Limb (tissue), 2 donors: Measurements from ENCODE around the gene CRYBG2.

Experiments used
- DNase-seq, 2 donors: peaks; one replicate each; pipeline ENCODE4 v3.0.0-alpha.2; 2016; ENCODE audit errors: extremely low spot score in 2 of 2

CRYBG2 gene

DNA sequence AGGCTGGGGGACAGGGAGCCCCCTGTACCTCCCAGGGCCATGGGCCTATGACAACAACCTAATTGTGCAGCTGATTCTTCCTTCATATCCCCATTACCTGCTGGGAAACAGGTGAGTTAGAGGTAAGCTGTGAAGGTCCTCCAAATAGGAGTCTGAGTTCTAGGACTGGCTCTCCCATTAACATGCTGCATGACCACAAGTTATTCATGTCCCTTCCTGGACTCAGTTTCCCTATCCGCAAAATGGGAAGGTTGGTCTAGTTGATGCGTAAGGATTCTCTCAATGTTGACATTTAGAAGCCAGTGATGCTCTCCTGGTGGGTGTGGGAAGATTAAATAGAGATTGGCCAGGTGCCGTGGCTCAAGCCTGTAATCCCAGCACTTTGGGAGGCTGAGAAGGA is 14.6 kb upstream of the CRYBG2 start:
- no peak for DNase-seq

DNA sequence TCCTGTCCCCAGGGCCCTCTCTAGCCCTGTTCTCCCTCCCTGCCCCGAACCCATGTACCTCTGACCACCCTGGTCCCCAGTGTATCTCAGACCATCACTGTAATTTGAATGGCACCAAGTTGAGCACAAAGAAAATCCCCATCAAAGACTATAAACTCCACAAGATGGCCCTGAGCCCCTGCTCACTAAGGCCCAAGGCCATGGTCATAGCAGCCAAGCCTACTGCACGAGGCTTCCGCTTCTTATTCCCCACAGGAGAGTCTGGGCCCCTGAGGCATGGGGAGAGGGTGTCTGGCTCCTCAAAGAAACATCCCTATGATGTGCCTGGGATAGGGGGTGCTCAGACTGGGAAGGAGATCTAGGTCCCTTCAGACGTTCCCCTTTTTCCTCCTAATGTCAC is 14.1 kb upstream of the CRYBG2 start:
- DNase-seq, result no peak

DNA sequence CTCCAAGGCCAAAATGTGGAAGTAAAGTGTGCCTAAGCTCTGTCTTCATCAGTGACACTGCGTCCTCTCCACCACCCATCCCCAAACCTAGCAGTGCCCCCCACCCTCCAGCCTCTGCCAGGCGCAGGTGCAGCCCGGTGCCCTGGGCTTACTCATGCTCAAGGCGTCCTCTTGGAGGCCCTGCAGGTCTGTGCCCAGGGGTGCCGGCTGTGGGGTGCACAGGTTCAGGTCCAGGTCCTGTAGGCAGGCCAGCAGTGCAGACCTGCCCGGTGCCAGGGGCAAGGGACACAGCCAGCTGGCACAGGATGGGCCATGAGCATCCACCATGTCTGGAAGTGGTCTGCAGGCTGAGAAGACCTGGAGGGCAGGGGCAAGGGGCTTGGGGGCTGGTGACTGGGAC is 13.5 kb upstream of the CRYBG2 start:
- no peak for DNase-seq

DNA sequence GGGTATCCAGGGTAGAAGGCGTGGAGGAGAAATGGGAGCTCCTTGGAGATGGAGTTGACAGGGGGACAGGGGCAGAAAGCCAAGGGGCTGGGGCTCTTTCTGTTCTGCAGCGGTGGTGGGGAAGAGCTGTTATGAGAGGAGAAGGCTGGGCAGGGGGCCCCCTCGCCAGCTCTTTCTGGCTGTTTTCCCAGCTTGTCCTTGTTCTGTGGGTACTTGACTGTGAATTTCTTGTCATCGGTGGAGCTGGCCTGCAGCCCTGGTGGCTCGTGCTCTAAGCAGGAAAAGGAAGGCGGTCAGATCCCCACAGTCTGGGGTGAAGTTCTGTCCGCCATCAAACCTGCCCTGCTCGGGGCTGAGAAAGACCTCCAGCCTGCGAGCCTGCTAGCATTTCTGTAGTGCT is 11.0 kb upstream of the CRYBG2 start:
- no peak for DNase-seq

DNA sequence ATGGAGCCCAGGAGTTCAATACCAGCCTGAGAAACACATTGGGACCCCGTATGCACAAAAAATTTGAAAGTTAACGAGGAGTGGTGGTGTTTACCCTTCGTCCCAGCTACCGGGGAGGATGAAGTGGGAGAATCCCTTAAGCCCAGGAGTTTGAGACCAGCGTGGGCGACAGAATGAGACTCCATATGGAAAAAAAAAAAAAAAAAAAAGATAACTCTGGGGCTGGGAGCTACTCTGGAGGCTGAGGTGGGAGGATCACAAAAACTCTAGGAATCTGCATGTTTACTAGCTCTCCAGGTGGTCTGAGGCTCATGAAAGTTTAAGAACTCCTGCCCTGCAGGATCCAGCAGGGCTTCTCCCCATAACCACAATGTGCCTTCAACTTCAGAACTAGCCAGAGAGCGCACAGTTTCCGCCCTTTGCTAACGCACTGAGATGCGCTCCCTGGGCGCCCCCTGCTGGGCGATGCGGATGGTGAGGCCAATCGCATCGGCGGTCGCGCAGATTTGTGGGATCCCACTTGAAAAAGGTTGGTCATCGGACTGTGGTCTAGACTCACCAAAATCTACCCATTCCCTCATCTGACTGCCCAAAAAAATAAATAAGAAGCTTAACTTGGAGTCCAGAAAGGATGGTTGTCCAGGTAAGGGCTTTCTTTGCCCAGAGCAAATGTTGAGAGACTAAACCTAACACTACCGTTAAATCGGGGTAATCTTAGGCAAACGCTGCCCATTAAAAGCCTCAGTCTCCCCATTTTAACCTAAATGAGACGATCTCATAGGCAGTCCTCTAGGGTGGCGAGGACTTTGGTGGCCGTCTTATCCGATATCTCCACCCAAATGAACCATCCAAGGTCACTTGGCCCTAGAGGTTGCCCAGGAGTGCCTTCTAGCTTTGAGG is 9.9 kb upstream of the CRYBG2 start:
- DNase-seq, result peak; percentile 40 to 84

DNA sequence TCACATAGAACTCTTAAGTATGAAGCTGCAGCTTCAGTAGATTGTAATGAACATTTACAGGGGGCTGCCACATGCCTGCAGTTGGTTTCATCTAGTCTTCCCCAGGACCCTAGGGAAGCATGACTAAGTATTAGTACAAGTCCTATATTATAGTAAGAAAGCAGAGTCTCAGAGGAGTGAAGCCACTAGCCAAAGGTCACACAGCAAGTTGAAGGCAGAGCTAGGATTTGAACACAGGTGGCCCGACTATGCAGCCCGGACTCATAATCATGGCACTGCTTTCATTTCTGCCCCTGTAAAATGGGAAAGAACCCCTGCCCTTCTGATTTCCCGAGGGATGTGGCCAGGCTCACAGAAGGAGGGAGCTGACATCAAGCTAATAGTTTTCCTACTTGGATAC is 8.4 kb upstream of the CRYBG2 start:
- DNase-seq, result no peak

DNA sequence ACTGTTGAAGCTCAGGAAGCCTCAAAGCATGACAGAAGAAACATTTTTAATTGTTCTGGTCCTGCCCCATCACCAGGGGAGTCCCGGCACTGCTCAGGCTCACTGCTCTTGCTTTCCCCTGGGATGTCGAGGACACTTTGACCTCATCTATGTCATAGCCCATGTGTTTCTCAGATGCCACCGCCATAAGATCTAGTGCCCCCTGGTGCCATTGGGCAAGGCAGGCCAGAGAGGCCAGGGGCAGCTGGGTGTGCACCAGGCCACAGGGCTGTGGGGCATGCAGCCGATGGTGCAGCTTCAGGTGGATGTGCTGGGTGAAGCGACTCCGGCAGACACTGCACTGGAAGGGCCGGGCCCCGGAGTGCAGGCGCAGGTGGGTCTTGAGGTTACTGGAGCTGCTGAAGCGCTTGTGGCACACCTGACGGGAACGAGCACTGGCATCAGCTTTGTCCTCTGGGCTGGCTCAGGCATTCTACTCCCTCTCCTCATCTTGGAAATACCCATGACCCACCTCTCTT is 7.7 kb upstream of the CRYBG2 start:
- DNase-seq, result no peak

DNA sequence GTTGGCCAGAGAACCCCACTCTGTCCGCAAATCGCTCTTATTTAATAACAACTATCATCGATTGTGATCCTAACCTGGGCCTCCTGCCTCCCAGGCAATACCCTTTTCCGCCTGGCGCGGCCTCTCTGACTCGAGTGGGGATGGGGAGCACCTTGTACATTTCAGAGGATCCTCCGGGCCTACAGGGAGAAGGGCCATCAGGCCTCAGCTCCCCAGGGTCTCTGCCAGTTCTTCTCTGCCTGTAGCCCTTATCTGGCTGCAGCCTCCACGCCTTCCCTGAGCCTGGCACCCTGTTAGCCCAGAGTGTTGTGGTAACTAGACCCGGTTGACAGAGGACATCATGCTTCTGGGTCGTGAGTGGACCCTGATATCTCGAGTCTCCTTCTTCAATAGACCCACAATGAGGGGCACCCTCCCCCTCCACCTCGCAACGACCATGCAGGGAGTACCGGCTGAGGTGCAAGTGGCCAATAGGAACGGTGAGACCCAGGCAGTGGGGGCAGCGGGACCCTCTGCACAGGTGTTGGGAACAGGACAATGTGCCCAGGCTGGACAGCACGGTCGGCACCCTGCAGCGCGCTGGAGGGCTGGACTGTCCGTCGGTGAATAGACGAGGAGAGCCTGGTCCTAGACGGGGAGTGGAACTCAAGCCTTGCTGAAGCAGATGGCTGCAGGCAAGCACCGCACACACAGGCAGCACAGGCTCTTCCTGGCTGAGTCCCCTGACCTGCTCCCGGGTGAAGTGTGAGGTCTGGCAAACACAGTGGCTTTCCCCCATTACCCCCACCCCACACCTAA is 7.1 kb upstream of the CRYBG2 start:
- no peak for DNase-seq

DNA sequence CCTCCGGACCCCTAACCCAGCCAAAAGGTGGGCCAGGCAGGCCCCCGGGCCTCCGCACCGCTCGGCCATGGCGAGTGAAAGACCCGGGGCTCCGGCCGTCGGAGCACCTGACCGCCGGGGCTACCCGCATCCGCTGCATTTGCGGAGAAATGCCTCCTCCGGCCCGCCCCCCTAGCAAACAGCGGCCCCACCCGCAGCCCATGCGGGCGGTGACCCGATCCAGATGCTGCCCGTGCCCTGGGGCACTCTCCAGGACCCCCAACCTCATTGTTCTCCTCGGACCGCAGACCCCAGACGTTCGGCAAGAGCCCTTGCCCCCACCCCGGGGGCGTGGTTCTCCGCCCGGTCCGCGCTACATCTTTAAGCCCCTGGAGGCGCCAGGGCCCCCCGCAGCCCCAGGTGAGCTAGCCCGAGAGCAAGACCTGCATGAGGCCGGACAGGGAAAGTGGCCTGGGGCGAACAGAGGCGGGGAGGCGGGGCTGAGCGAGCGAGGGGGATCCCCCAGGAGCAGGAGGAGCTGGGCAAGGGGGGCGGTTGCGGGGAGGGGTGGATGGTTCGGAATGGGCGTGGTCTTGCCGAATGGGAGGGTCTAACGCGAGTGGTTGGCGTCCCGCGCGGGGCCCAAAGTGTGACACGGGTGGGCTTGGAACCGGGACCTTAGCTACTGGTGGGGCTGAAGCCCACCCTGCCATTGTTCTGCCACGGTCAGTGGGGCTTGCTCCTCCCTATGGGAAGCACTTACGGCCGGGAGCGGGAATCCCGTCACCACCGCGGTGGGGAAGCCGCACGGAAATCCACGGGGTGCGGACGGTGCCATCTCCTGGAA is 6.3 kb upstream of the CRYBG2 start:
- peak in 1 of 2 donors; percentile 63 for DNase-seq

DNA sequence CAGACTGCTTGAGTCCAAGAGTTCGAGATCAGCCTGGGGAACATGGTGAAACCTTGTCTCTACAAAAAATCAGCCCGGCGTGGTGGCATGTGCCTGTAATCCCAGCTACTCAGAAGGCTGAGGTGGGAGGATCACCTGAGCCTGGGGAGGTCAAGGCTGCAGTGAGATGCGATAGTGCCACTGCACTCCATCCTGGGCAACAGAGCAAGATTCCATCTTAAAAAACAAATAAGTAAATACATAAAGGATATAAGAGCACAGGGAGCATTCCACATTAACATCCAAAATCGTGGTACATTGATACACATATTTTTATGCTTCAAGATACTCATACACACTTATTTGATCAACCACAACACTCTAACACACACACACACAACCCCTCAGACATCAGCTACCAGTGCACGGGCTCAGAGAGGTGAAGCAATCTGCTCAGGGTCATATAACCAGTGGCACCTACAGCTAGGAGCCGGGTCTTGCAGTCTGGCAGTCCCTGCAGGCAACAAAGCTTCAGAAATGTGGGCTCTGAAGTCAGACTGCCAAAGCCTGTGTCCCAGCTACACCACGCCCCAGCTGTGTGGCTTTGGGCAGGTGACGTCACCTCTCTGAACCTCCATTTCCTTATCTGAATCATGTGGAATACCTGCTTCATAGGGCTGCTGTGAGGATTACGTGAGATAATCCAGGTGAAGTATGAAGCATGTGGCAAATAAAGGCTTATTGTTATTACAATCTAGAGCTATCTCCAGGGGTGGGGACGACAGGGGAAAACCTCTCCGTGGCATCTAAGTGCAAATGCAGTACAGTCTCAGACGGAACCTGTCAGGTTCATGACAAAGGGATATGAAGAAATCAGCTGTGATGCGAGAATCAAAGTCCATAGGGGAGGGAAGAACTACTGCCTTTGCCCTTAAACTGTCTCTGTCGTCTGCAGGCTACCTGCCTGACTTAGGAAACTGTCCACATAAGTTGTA is 4.8 kb upstream of the CRYBG2 start:
- DNase-seq, result no peak

DNA sequence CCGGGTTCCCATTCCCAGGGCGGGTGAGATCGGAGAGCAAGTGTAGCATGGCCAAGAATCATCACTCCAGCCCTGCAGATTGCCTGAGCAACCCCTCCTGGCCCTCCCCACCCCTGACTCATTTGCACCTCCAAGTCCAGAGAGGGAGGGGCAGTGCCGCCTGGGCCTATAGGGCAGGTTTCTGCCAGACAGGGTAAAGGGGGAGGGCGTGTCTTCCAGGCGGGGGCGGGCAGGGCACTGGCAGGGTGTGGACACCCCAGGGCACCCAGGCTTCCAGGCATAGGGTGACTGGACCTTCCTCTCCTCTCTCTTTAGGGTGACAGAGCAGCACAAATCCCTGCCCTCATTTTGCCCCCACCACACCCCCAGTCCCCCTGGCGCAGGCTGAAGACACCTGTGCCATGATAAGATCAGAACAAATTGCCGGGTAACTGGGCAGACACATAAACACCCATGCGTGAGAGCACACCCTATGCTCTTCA is 3.2 kb upstream of the CRYBG2 start:
- DNase-seq, result no peak

DNA sequence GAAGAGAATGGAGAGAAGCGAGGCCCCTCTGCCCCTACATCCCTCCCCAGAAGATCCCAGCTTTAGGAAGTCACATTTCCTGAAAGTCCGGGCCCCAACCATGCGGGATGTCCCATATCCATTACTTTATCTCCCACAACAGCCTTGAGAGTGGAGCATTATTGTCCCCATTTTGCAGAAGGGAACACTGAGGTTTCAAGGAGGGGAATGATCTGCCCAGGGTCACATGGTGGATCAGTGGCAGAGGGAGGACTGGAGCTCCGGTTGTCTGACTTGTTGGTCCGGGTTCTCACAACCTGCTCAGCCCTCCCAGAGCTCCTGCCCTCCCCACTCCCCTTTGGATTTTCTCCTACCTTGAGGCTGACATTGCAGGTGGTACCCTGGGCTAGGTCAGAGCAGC is 2.2 kb upstream of the CRYBG2 start:
- no peak for DNase-seq

DNA sequence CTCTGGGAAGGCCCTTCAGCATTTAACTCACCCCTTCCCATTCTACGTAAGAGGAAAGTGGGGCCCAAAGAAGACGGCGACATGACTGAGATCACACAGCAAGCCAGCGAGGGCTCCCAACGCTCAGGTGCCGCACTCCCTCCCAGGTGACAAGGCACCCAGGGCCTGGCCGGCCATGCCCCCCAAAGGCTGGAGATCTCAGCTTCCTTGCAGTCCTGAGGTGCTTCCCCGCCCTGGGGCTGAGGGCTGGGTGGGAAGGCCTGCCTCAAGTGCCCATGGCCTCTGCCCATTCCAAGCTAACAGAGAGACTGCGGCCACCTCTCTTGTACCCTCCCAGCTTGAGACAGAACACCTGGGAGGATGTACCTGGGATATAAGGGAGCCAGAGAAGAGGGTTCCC is 1.0 kb upstream of the CRYBG2 start:
- no peak for DNase-seq

DNA sequence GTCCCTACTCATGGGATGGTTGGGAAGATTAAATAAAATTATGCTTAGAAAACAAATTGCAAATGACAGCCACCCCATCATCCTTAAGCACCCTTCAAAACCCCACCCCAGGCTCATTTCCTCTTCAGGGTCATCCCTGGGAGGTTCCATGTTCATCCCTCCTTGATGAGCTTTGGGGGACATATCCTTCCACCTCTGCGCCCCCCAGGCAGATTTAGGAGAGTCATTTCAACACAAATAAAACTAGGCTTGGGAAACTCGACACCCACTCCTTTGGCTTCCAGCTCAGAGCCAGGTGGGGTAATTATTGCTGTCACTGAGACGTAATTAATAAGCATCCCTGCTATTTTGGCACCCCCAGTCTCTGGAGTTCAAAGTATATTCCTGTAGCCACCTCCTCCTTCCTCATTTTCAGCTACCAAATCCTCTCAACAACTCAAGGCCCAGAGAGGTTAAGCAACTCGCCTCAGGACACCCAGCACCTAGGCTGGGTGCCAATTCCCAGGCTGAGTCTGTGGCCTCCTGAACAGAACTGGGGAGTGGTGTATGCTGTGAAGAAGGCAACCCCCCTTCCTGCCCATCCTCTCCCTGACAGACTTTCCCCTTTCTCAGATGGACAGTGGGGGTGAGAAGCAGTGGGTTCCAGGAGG is 595 bp downstream of the CRYBG2 start:
- no peak for DNase-seq

DNA sequence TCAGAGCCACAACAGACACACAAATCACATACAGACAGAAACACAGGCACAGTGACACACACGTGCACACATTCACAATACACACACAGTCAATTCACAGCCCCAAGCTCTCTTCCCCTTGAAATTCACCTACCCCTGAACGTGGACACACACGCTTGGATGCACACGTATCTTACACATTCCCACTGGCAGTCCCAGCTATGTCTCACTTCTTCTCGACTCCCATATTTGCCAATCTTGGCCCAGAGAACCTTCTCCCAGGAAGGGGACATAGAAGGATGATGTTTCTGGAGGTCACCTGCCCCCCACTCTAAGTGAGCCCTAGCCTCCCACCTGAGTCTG is 1.6 kb downstream of the CRYBG2 start:
- no peak for DNase-seq

DNA sequence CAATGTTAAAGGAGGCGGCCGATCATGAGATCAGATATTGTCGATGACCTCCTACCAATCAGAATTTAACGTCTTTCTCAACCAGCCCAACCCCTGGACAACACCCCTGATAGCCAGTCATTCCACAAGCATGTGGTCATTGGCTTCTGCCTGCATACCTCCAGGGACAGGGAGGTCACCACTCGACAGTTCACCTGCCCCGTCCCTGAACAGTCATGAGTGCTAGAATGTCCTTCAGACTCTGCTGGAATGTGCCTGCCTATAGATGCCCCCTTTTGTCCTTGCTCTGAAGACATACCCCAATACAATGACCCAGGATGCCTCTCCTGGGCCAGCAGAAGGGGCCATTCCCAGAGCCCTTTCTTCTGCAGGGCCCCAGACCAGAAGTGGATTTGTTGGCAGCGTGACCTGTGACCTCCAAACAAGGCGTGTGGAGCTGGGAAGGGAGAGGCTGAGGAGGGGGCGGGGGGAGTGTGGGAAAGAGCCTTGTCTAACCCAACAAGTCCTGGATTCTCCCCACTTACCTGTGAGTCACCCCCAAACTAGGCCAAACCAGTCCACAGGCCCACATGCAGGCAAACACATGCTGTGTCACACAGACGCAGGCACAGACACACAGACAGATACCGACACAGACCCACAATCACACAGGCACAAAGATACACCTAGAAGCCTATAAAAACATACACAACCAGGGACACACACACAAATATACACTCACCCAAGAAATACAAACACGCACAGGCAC is 2.2 kb downstream of the CRYBG2 start:
- DNase-seq, result no peak

DNA sequence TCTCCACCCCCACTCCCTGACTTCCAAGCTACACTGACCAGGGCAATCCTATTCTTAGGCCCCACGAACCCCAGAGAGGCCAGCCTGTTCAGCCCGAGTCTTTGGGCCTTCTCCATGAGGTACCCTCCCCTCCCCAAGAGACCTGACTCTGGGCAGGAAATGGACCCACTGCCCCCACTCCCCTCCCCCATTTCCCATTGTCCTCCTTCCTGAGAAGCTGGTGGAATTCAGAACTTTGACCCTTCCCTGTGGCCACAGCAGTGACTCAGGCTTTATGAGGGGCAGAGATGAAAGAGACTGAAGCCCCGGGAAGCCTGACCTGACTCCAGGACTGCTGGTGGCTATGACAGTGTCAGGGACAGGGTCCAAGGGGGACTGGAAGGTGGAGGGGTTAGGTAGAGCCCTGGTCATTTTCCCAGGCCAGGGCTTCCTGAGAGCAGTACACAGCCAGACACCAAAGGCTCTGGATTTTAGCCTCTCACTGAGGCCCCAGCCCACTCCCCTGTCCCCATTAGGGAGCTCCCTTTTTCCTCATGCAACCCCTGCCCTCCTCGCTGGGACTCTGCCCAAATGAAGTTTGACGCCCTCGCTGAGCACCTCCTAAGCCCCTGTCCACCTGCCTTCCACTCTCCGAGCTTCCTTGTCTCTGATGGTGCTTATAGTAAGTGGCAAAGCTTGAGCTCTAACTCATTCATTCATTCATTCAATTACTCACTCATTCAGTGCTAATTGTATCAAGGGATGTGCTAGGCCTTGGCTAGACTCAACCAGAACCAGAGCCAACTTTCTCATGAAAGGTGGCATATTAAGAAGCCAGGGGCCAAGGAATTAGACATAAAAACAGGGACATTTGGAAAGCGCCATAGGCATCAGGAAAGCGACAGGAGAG is 3.0 kb downstream of the CRYBG2 start:
- DNase-seq, result no peak

DNA sequence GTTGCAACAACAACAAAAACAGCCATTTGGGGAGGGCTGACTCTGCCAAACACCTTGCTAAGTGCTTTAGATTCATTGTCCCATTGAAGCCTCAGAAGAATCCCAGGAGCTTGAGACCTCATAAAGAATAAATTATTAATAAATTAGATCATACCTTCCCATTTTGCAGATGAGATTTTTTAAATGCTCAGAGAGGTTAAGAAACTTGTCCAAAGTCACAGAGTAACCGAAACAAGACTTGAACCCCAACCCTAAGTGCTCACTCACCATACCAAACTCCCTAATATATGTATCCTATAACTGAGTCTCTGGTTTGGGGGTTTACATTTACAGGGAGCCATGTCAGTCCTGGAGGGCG is 3.6 kb downstream of the CRYBG2 start:
- no peak for DNase-seq
